ENCODE data around the gene LY9. TPM values are rescaled to one million over a fixed set of nuclear protein-coding genes. Genes with fewer than 3 reads are reported as not detected.

The LY9 gene
- total and polyA plus RNA-seq, 9 donors, result 0.15 to 2.9 (median 0.45) TPM; not detected in 2

DNA sequence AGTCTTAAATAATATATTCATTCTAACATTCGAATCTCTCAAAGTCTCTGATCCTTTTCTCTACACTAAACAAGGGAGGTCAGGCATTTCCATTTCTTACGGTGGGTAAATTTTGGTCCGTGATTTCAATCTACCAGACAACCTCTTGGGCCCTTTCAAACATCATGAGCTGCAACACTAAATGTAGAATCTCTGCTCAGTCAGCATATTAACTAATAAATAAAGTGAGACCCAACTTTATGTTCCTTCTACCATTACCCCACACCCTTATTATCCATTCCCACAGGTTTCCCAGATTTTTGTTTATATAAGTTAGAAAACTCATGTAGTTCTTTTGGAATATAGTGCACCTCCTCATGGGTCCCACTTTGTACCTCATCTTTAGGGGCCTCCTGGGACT, 32.0 kb upstream of the LY9 start:
- Histone ChIP-seq H3K4me1 (ENCODE audit: insufficient read depth) (no peaks in the 10 kb centered on the region), H3K36me3 (no peaks in the 10 kb centered on the region), H3K9me3 (no peaks in the 10 kb centered on the region), H3K27ac (no peak overlapping the region), H3K4me3 (no peak overlapping the region), H3K27me3 (no peaks in the 10 kb centered on the region)
- TF ChIP-seq EP300 (IDR thresholded peaks at IDR 0.05), result no peak
- 88 to 92% (median 91%) methylated on average over 3 of the region's 3 CpGs for WGBS, 3 donors
- no peak for DNase-seq
- intact Hi-C loops (cut with DNase I), result no loop called here

DNA sequence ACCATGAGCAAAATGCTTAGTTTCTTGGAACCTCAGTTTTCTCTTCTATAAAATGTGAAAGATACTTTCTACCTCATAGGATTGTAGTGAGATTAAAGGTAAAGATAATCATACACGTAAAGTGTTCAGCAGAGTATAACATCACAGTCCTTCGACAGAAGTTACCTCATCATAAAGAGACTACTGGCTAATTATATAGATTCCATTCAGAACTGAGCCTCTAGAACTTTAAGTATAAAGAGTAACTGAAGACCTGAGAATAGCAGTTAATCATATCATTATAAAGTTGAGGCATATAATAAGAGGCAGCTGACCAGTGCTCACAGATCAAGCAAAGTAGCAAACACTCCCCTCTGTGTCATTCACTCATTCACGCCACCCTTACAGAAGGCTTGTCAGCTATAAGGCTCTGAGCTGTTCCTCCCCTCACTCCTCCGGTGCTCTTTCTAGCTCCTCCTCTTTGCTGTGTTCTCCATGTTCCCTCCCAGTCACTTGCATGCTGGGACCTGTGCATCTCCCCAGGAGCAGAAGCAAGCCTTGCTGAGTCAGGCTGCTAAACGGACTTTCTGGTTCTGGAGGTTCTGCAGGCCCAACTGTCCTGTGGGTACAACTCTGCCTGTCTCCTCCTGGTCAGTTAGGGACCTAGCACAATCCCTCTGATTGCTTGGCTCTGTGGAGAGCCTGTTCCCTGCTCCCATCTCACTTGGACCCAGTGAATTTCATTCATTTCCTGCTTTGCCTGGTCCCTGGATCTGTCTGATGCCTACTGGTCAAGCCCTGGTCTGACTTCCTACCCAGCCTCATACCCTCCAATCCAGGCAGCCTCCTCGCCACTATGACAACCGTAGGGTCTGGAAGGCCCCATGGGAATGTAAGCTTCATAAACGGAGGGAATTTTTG, 28.3 kb upstream of the LY9 start:
- DNase-seq, result no peak
- no peaks in the 10 kb centered on the region for H3K9me3 ChIP-seq
- no peaks in the 10 kb centered on the region for H3K4me1 ChIP-seq (ENCODE audit: insufficient read depth)
- no peaks in the 10 kb centered on the region for H3K27me3 ChIP-seq
- intact Hi-C loops (cut with DNase I), result no loop called here
- H3K36me3 ChIP-seq, result no peaks in the 10 kb centered on the region
- no peak overlapping the region for H3K27ac ChIP-seq
- H3K4me3 ChIP-seq, result no peak overlapping the region
- TF ChIP-seq POLR2A (IDR thresholded peaks at IDR 0.05) (no peak), EP300 (IDR thresholded peaks at IDR 0.05) (no peak), CTCF (IDR thresholded peaks at IDR 0.05) (no peak)
- WGBS, 3 donors, result 63 to 71% (median 68%) methylated on average over 8 of the region's 8 CpGs

DNA sequence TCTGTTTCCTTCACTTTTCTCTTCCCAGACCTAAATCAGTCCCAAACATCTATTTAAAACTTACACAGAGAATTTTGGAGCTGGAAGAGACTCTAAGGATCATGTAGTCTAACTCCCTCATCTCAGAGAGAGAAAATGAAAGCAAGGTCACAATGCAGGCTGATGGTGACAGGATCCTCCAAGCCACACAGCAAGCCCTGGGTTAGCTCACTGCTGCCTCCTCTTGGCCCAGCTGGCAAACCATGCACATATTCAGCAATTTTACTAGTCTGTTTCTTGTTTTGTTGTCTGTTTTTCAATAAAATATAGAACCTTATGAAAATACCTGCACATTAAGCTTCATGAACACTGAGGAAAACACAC, 27.7 kb upstream of the LY9 start:
- H3K27me3 ChIP-seq, result no peaks in the 10 kb centered on the region
- no peak overlapping the region for H3K27ac ChIP-seq
- no peak for TF ChIP-seq CTCF (IDR thresholded peaks at IDR 0.05)
- no peak for TF ChIP-seq POLR2A (IDR thresholded peaks at IDR 0.05)
- TF ChIP-seq EP300 (IDR thresholded peaks at IDR 0.05), result no peak
- no peaks in the 10 kb centered on the region for H3K4me1 ChIP-seq (ENCODE audit: insufficient read depth)
- no peak for DNase-seq
- no peaks in the 10 kb centered on the region for H3K36me3 ChIP-seq
- H3K4me3 ChIP-seq, result no peak overlapping the region
- intact Hi-C loops (cut with DNase I), result no loop called here
- no peaks in the 10 kb centered on the region for H3K9me3 ChIP-seq

DNA sequence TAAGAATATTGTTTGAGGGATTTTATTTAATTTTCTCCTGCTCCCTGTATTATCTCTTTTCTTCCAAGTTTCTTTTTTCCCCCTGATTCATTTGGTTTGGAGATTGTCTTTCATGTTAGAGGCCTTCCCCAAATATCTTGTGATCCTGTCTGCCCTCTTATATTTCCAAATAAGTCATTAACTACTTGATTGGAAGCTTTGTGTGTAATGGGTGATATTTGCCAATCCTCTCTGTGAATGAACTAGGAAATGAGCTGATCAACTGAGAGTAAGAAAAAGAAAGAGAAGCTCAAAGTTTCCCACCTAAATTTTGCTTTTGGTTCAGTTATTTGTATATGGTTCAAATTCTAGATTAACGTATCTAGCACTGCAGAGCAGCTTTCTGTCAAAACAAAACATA, 23.6 kb upstream of the LY9 start:
- Histone ChIP-seq H3K36me3 (no peaks in the 10 kb centered on the region), H3K4me1 (ENCODE audit: insufficient read depth) (no peaks in the 10 kb centered on the region), H3K4me3 (no peak overlapping the region), H3K9me3 (no peaks in the 10 kb centered on the region), H3K27ac (no peak overlapping the region), H3K27me3 (no peaks in the 10 kb centered on the region)
- intact Hi-C loops (cut with DNase I), result no loop called here
- TF ChIP-seq CTCF (IDR thresholded peaks at IDR 0.05), result no peak
- no peak for TF ChIP-seq EP300 (IDR thresholded peaks at IDR 0.05)
- TF ChIP-seq POLR2A (IDR thresholded peaks at IDR 0.05), result no peak
- DNase-seq, result no peak
- 76 to 90% (median 82%) methylated on average over 1 of the region's 1 CpG for WGBS, 3 donors

GRCh38 chr1:160773093-160773492, 22.9 kb upstream of the LY9 start:
- no peak for TF ChIP-seq EP300 (IDR thresholded peaks at IDR 0.05)
- no peak for TF ChIP-seq CTCF (IDR thresholded peaks at IDR 0.05)
- no peak for TF ChIP-seq POLR2A (IDR thresholded peaks at IDR 0.05)
- WGBS, 3 donors, result 80 to 86% (median 81%) methylated on average over 3 of the region's 3 CpGs
- DNase-seq, result no peak
- H3K36me3 ChIP-seq, result no peaks in the 10 kb centered on the region
- no peak overlapping the region for H3K4me3 ChIP-seq
- H3K9me3 ChIP-seq, result no peaks in the 10 kb centered on the region
- intact Hi-C loops (cut with DNase I), result no loop called here
- H3K4me1 ChIP-seq (ENCODE audit: insufficient read depth), result no peaks in the 10 kb centered on the region
- H3K27me3 ChIP-seq, result no peaks in the 10 kb centered on the region
- no peak overlapping the region for H3K27ac ChIP-seq

Measured in ovary (tissue), 9 donors.